Measurements from ENCODE around the gene TMSB4X.

Gene TMSB4X

DNA sequence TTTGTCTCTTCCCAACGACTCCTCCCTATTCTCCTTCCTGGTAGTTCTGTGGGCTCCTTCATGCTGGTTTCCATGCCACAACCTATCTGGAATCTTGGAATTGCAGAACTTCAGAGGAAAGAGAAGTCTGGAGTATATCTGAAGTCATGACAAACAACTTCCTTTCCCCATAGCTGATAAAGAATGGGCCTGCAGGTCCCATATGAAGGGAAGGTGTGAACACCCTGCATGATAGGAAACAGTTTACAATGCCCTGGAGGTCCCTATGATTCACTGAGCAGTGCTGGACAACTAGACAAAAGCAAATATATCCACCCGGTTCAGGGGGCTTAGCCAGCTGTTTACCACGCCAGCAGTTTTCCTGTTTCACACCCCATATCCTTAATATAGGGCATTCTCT lies 50.1 kb downstream of the TMSB4X start:
- no peak for DNase-seq (ENCODE audit: low read depth)
